Stimulated activated CD4-positive, alpha-beta T cell treated with anti-CD3 and anti-CD28 coated beads, Interleukin-4, amount 100 ng/mL, for 48 hours (primary cell): Measurements from ENCODE around the gene ST8SIA4.

Experiments
- DNase-seq, 2 donors: peaks; one replicate each; pipeline ENCODE4 v3.0.0-alpha.2; 2020; ENCODE audit warnings: low read depth in 2 of 2

The ST8SIA4 gene

GRCh38 chr5:100872408-100873190, 30.5 kb downstream of the ST8SIA4 start:
- DNase-seq = no peak

GRCh38 chr5:100867039-100867562, 36.0 kb downstream of the ST8SIA4 start:
- no peak for DNase-seq

GRCh38 chr5:100864931-100865330, 38.2 kb downstream of the ST8SIA4 start:
- no peak for DNase-seq

DNA sequence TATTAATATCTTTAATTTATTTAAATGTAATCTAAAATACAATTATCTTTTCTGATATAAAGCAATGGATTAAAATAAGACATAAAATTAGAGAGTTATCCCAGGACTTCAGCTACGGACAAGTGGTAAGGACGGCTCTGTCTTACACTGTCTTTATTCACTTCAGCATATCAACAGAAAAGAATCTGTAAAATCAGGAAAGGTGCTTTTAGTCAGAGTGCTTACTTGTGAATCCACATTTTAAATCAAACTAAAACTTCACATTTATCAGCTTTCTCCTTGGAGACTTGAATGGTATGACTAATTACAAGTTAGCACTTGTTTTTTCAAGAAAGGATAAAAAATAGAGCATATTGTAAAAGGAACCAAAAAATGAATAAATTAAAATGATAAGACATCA, 39.3 kb downstream of the ST8SIA4 start:
- DNase-seq = no peak

GRCh38 chr5:100861148-100861547, 41.9 kb downstream of the ST8SIA4 start:
- no peak for DNase-seq

DNA sequence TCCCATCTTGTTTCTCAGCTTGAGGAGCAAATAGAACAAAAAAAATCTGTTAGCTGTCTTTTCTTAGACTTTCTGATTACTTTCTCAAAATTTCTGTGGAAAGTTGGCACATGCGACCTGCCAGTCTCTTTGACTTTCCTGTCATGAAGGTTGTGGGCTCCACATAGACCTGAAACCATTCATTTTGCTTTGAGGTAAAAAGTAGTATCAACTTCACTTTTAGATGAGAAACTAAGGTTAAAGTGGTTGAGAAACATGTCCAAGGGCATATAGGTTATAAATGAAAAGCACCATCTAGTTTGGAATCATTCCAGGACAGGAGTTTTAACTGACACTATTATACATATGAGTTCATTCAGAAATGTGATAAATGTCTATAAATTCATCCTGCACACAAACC, 42.7 kb downstream of the ST8SIA4 start:
- no peak for DNase-seq

DNA sequence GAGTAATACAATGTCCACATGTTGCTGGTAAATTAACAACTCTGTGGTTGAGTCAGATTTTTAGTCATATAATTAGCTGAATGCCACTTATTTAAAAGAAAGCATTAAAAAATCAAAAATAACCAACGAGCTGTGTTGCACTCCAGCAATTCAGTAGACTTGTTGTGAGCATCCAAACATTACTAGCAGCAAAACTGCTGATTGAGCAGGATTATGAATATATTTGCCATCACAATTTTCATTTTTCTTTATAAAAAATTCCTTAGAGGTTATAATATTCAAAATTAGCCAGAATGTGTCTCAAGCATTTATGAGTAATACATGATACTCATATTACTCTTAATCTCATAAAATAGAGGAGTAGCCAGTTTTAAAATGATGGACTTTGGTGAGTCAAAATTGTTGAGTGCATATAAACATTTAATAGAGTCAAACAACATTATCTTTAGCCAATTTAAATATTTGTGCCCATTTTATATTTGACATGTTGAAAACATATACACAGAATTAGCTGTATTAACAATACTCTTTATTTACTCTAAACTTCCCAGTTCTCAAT, 44.0 kb downstream of the ST8SIA4 start:
- no peak for DNase-seq

- DNase-seq = no peak
Measured at GRCh38 chr5:100856462-100856861, 46.6 kb downstream of the ST8SIA4 start.

GRCh38 chr5:100855937-100856430, 47.1 kb downstream of the ST8SIA4 start:
- DNase-seq = no peak

DNA sequence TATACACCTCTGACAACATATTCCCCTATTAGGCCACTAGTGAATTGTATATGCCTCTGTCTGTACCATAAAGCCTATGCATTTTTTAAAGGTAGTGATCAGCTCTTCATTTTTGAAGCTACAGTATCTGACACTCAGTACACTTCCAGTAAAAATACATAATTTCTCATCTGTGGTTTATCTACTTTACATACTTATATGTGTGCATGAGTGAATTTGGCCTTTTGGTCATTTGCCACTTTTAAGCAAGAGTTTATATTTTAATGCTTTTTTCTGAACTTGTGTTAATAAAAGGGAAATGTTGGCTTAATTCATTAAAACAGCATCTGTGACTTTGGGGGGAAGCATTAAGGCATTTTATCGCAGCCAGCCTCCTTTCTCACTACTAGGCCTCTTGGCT, 47.8 kb downstream of the ST8SIA4 start:
- DNase-seq = no peak

DNA sequence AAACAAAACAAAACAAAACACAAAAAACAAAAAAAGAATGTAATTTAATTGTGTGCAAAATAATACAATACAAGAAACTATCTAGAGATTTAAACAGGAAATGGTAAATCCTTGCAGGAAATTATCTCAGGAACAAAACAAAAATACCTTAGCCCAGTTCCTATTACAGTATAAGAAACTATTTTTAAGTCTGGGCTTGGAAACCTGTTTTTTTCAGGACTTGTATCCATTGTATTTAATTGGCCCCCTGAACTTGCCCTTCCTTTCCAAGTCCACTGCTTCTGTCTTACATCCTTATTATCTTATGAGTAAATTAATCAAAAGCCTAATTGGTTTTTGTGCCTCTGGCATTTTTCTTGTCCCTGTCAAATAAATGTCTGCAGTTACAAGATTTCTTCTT, 48.5 kb downstream of the ST8SIA4 start:
- DNase-seq = no peak

GRCh38 chr5:100853582-100853981, 49.5 kb downstream of the ST8SIA4 start:
- DNase-seq = no peak

- no peak for DNase-seq
Measured at GRCh38 chr5:100852988-100853449, 50.1 kb downstream of the ST8SIA4 start.

DNA sequence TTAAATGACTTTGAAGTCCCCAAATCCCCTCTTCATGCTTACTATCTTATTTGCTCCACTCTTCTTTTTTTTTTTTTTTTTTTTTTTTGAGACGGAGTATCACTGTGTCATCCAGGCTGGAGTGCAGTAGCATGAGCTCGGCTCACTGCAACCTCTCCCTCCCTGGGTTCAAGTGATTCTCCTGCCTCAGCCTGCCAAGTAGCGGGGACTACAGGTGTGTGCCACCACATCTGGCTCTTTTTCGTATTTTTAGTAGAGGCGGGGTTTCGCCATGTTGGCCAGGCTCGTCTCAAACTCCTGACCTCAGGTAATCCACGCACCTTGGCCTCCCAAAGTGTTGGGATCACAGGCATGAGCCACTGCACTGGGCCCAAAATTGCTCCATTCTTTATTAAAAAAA, 51.0 kb downstream of the ST8SIA4 start:
- DNase-seq = no peak

DNA sequence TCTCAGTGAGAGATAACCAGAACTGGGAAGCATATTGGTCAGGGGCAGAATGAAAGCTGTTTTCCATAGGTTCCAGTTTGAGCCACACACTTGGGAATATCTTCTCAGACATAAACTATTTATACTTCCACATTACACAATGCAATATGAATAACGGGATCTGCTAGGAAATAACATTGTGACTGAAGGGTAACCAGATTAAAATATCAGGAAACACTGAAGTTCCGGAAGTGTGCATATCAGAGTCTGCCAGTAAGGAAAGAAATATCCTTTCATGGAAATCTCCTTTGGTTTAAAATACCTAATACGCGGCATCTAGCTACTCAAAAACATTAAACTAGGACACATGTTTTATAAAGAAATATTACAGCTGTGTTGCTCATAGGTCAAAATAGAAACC, 56.3 kb downstream of the ST8SIA4 start:
- DNase-seq = no peak

DNA sequence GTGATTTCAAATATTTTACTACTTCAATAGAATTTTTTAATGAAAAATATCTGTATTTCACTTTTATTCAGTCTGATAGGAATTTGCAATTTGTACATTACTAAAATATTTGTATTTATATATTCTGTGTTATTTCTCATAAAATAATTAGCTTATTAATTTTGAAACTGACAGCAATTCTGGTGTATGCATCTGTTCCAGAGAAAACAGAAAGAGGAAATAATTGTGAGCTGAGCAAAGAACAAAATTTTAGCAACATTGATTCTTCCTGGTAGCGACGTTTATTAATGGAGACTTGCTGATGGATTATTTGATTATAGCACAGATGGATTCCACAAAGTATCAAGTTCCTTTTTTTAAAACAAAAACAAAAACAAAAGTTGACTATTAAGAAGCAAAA, 61.0 kb downstream of the ST8SIA4 start:
- DNase-seq = no peak

DNA sequence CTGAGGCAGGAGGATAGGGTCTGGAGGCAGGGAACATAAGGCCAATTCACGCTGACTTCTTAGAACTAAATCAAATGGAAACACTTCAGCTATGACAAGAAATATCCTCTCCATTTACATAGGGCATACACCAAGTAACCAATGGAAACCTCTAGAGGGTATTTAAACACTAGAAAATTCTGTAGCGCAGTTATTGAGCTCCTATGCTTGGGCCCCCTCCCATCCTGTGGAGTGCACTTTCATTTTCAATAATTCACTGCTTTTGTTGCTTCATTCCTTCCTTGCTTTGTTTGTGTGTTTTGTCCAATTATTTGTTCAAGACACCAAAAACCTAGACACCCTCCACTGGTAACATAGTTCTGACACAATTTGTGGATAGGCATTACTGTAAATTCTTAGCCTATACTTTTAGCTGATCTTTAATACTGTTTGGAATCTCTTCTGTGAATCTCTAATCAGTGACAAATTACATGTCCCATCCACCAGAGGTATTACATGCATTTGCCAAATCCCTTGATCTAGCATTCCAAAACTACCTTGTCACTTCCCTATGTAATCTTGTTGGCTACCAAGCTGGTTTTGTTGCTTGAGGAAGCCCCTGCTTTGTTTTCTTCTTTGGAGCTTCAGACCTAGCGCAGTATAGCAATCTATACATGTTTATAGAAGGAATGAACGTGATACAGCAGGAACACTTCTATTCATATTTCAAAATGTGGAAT, 61.6 kb downstream of the ST8SIA4 start:
- no peak for DNase-seq

GRCh38 chr5:100840789-100841188, 62.3 kb downstream of the ST8SIA4 start:
- no peak for DNase-seq

DNA sequence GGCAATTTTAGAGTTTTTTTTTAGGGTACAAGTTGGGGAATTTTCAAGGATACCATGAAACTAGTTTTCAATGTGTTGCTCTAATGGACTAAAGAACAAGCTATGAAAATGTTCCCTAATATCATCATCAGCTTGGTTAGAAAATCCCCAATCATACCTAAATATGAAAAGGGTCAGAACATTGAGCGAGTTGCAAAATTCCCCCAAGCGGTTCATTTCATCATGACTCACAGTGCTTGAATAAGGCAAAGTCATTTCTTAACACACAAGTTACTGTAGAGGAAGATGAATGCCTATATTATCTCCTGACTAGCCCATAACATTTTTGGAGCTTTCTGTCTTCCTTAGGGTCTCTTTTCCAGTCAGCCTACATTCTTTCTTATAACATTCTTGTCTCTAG, 62.7 kb downstream of the ST8SIA4 start:
- DNase-seq = no peak

DNA sequence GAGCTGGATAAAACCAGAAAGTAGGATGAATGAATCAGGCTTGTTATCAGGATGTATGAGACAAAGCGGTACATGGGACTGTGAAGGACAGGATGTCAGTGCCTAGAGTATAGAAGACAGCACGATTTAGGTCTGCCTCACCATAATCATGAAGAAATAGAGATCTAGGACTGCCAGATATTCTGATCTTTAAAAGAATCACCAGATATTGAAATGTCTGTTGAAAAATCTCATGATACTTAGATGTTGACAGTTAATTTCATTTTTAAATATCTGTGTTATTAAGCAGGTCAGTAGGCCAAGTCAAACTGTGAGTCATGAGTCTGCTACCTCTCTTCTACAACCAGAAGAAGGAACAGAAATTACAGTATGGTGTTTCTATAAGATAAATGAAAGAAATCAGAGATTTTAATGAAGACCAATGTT, 65.0 kb downstream of the ST8SIA4 start:
- no peak for DNase-seq

DNA sequence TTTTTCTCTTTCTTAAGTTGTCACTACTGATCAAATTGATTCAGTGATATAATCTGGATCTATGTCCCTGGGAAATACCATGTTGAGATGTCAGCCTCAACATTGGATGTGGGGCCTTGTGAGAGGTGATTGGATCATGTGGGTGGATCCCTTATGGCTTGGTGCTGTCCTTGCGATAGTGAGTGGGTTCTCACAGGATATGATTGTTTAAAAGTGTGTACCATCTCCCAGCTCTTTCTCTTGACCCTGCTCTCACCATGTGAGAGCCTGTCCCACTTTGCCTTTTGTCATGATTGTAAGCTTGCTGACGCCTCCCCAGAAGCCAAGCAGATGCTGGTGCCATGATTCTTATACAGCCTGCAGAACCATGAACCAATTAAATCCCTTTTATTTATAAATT, 68.6 kb downstream of the ST8SIA4 start:
- no peak for DNase-seq
